T follicular helper cell (primary cell): Measurements from ENCODE around the gene FAM89A.
"Not testable (repeated sequence)": the region's sequence is repeated elsewhere in the genome, so short reads cannot be mapped to it uniquely, and the experiment has no call there.

Experiments used
- DNase-seq: peaks from one replicate; pipeline ENCODE4 v3.0.0-alpha.2; 2020; ENCODE audit warnings: low read depth

Gene FAM89A

GRCh38 chr1:231035799-231036198 is 4.3 kb downstream of the FAM89A start:
- DNase-seq: no peak

GRCh38 chr1:231032963-231033362 is 7.1 kb downstream of the FAM89A start:
- no peak for DNase-seq

GRCh38 chr1:231029841-231030240 is 10.2 kb downstream of the FAM89A start:
- DNase-seq: no peak

GRCh38 chr1:231029247-231029646 is 10.8 kb downstream of the FAM89A start:
- not testable (repeated sequence) for DNase-seq

- DNase-seq: no peak
Measured at GRCh38 chr1:231028682-231029081, 11.4 kb downstream of the FAM89A start.

GRCh38 chr1:231027971-231028370 is 12.1 kb downstream of the FAM89A start:
- DNase-seq: no peak

GRCh38 chr1:231027136-231027925 is 12.7 kb downstream of the FAM89A start:
- no peak for DNase-seq

- no peak for DNase-seq
Measured at GRCh38 chr1:231026576-231026975, 13.5 kb downstream of the FAM89A start.

GRCh38 chr1:231023150-231023549 is 16.9 kb downstream of the FAM89A start:
- DNase-seq: no peak

GRCh38 chr1:231022543-231022942 is 17.5 kb downstream of the FAM89A start:
- DNase-seq: not testable (repeated sequence)

- DNase-seq: no peak
Measured at GRCh38 chr1:231021540-231022031, 18.5 kb downstream of the FAM89A start.

- DNase-seq: no peak
Measured at GRCh38 chr1:231020816-231021215, 19.2 kb downstream of the FAM89A start.

- no peak for DNase-seq
Measured at GRCh38 chr1:231020139-231020601, 19.9 kb downstream of the FAM89A start.

- DNase-seq: no peak
Measured at GRCh38 chr1:231019711-231020110, 20.3 kb downstream of the FAM89A start.

- DNase-seq: no peak
Measured at GRCh38 chr1:231016966-231017365, 23.1 kb downstream of the FAM89A start.

GRCh38 chr1:231016234-231016633 is 23.8 kb downstream of the FAM89A start:
- no peak for DNase-seq

- no peak for DNase-seq
Measured at GRCh38 chr1:231013391-231014015, 26.6 kb downstream of the FAM89A start.

- DNase-seq: no peak
Measured at GRCh38 chr1:231011963-231012362, 28.1 kb downstream of the FAM89A start.

- DNase-seq: no peak
Measured at GRCh38 chr1:231011360-231011759, 28.7 kb downstream of the FAM89A start.

GRCh38 chr1:231007535-231007934 is 32.5 kb downstream of the FAM89A start:
- not testable (repeated sequence) for DNase-seq

- no peak for DNase-seq
Measured at GRCh38 chr1:231001892-231002291, 38.2 kb downstream of the FAM89A start.

- DNase-seq: no peak
Measured at GRCh38 chr1:231000639-231001038, 39.4 kb downstream of the FAM89A start.

- DNase-seq: no peak
Measured at GRCh38 chr1:231000201-231000600, 39.9 kb downstream of the FAM89A start.
